Peyer's patch (tissue), 4 donors: ENCODE results near the gene IL37.

Source experiments
- POLR2A ChIP-seq, 2 donors: fragments of 450-650 bp; IDR thresholded peaks; one replicate each; pipeline ENCODE4 v1.5.1; 2017; ENCODE audit warnings: antibody characterized with exemption in 2 of 2, mild to moderate bottlenecking in 2 of 2, moderate library complexity in 2 of 2
- TF ChIP-seq, protein P1 (sequence below), 6 experiments: fragments of 450-650 bp in 4 of 6; fragments of 200-600 bp in 2 of 6; sonication (generic) in 1 of 6; IDR thresholded peaks; one replicate each; pipeline ENCODE4 v1.5.1; 2017 to 2019; ENCODE audit warnings: antibody characterized with exemption in 6 of 6, mild to moderate bottlenecking in 3 of 6, moderate library complexity in 1 of 6

DNA sequence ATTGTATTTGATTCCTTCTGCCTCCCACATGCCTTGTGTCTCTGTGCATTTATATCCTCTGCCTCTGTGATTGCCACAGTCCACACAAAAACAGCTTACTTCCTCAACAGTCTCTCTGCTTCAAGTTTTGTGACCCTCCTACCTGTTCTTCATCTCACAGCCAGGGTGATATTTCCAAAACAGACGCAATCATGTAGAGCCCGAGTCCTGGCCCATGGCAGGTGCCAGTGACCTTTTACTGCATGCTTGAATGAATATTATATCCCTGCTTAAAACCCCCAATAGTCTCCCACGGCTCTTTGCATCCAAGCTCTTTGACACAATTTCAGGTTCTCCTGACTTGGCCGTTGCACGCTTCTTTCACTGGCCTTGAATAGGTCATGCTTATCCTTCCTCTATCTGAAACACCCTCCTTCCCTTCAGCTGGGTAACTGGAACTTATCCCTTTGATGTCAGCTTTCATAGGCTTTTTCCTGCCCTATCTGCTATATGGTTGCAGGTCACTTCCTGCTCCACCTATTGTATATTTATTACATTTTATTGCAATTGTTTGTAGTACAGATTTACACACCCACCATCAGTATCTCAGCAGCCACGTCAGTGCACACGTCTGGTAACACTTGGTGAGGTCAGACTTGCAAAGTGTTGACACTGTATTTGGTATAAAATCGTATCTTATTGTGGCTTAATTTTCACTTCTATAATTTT is 44.7 kb upstream of the IL37 start:
- TF ChIP-seq, protein P1, sequence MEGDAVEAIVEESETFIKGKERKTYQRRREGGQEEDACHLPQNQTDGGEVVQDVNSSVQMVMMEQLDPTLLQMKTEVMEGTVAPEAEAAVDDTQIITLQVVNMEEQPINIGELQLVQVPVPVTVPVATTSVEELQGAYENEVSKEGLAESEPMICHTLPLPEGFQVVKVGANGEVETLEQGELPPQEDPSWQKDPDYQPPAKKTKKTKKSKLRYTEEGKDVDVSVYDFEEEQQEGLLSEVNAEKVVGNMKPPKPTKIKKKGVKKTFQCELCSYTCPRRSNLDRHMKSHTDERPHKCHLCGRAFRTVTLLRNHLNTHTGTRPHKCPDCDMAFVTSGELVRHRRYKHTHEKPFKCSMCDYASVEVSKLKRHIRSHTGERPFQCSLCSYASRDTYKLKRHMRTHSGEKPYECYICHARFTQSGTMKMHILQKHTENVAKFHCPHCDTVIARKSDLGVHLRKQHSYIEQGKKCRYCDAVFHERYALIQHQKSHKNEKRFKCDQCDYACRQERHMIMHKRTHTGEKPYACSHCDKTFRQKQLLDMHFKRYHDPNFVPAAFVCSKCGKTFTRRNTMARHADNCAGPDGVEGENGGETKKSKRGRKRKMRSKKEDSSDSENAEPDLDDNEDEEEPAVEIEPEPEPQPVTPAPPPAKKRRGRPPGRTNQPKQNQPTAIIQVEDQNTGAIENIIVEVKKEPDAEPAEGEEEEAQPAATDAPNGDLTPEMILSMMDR (IDR thresholded peaks at IDR 0.05) = no peak
- TF ChIP-seq POLR2A (IDR thresholded peaks at IDR 0.05) = no peak
